Measurements from ENCODE around the gene TCF7L1. TPM values are rescaled to one million over a fixed set of nuclear protein-coding genes. Genes with fewer than 3 reads are reported as not detected.
A peak's percentile ranks its signal among the peaks of the same experiment; 100 is the strongest.

The TCF7L1 gene
- polyA plus RNA-seq, 1 of the 3 experiments (the other 2 are of a cell fraction), result 3.7 TPM

DNA sequence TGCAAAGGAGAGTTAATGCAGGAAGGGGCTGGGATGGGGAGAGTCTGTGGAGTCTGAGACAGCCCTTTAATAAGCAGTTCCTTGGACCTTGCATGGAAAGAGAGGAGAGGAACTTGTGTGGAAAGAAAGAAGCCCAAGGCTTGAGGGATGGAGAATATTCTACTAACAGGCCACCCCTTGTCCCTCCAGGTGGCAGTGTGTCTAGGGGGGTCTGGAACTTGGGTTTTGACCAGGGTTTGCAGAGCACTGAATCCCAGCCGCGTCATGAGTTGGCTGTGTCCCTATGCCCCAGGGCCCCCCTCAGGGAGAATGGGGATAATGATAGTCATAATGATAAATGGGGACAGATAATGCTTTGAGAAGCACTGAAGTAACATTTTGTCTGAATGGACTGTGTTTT is 15.0 kb downstream of the TCF7L1 start:
- Histone ChIP-seq H3K27me3 (ENCODE audit: insufficient read depth) (no peaks in the 10 kb centered on the region), H3K4me3 (ENCODE audit: low read depth in 2 of 2, low read length in 1 of 2) (no peak overlapping the region), H3K9me3 (no peaks in the 10 kb centered on the region), H4K20me1 (ENCODE audit: insufficient read depth) (no peaks in the 10 kb centered on the region), H3K27ac (ENCODE audit: low read depth in 2 of 2, low read length in 1 of 2) (no peak overlapping the region), H3K9ac (no peak overlapping the region), H3K79me2 (ENCODE audit: insufficient read depth) (peaks cover 25% of the 10 kb centered on the region), H3K4me1 (ENCODE audit: control insufficient read depth in 1 of 2, insufficient read depth in 2 of 2, low read depth in 1 of 2, low read length in 1 of 2) (peaks cover 3 to 10% of the 10 kb centered on the region in 2 experiments; a peak in 3 of 4 replicates), H3K4me2 (no peak overlapping the region), H3K36me3 (replicated peaks in 1 of 2; ENCODE audit: control insufficient read depth in 1 of 2, insufficient read depth in 2 of 2, low read length in 1 of 2) (no peaks in the 10 kb centered on the region), H3K9me2 (no peaks in the 10 kb centered on the region), H2AFZ (ENCODE audit: low read depth) (no peak overlapping the region), H3F3A (replicated peaks; ENCODE audit: insufficient read depth) (peaks cover 8% of the 10 kb centered on the region)
- no peak for DNase-seq
- ChIA-PET CTCF (interaction anchor here (1.8 kb wide), 1 partner anchor 137 kb away, joined by 6 read pairs; no protein-coding TSS in a partner anchor), POLR2A (no interaction called here)
- WGBS (ENCODE audit: low lambda C conversion rate), result 74% methylated on average over 2 of the region's 2 CpGs
- no peak for TF ChIP-seq ELF1 (IDR thresholded peaks at IDR 0.05)
- TF ChIP-seq MAX (IDR thresholded peaks at IDR 0.05; ENCODE audit: low read depth), result no peak
- TF ChIP-seq, protein P1, sequence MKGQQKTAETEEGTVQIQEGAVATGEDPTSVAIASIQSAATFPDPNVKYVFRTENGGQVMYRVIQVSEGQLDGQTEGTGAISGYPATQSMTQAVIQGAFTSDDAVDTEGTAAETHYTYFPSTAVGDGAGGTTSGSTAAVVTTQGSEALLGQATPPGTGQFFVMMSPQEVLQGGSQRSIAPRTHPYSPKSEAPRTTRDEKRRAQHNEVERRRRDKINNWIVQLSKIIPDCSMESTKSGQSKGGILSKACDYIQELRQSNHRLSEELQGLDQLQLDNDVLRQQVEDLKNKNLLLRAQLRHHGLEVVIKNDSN (IDR thresholded peaks at IDR 0.05; ENCODE audit: borderline replicate concordance, low read depth), result no peak
- TF ChIP-seq PBX3 (IDR thresholded peaks at IDR 0.05), result no peak
- TF ChIP-seq TEAD4 (IDR thresholded peaks at IDR 0.05; ENCODE audit: borderline replicate concordance, insufficient read depth), result no peak
- no peak for TF ChIP-seq GATA2 (CRISPR knock-in tag; IDR thresholded peaks at IDR 0.05)
- TF ChIP-seq RCOR1 (IDR thresholded peaks at IDR 0.05; ENCODE audit: low read length), result no peak
- TF ChIP-seq EP300 (IDR thresholded peaks at IDR 0.05; ENCODE audit: borderline replicate concordance in 1 of 2, low read depth in 1 of 2, low read length in 1 of 2), result no peak
- TF ChIP-seq RAD21 (IDR thresholded peaks at IDR 0.05; ENCODE audit: low read length), result no peak
- TF ChIP-seq TAF1 (IDR thresholded peaks at IDR 0.05; ENCODE audit: borderline replicate concordance, low read depth, low read length), result no peak
- TF ChIP-seq FOXM1 (IDR thresholded peaks at IDR 0.05; ENCODE audit: low read depth), result no peak
- no peak for TF ChIP-seq JUND (IDR thresholded peaks at IDR 0.05)
- no peak for TF ChIP-seq NRF1 (IDR thresholded peaks at IDR 0.05; ENCODE audit: low read depth, low read length)
- TF ChIP-seq FOSL2 (IDR thresholded peaks at IDR 0.05; ENCODE audit: borderline replicate concordance, low read depth), result no peak
- no peak for TF ChIP-seq POLR2AphosphoS5 (IDR thresholded peaks at IDR 0.05; ENCODE audit: low read depth, low read length)
- TF ChIP-seq YY1 (IDR thresholded peaks at IDR 0.05; ENCODE audit: low read depth), result no peak
- no peak for TF ChIP-seq FOXJ3 (CRISPR knock-in tag; IDR thresholded peaks at IDR 0.05)

DNA sequence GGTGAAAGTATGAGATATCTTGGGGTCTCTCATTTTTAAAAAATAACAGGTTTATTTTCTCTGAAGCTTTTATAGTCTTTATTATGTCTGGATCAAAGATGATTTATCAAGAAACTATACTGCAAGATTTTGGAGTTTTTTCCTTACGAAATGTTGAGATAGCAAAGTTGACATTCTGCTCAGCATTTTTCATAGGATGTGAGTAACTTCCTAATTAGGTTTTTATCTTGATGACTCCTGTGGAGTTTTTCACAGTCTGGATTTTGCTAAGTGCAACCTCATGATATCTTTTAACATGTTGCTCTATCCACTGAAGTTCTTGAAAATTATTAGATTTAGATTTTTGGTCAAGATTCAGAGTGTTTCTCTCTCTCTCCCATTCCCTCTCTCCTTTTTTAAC is 17.8 kb downstream of the TCF7L1 start:
- Histone ChIP-seq H3K4me3 (ENCODE audit: low read depth in 2 of 2, low read length in 1 of 2) (no peak overlapping the region), H3K9me3 (no peaks in the 10 kb centered on the region), H3K36me3 (replicated peaks in 1 of 2; ENCODE audit: control insufficient read depth in 1 of 2, insufficient read depth in 2 of 2, low read length in 1 of 2) (no peaks in the 10 kb centered on the region), H4K20me1 (ENCODE audit: insufficient read depth) (no peaks in the 10 kb centered on the region), H3K4me2 (peak overlapping the region; percentile 27; the same call in 1 of the 2 replicates), H3K27ac (ENCODE audit: low read depth in 2 of 2, low read length in 1 of 2) (peak overlapping the region in 1 of 2 experiments; percentile 31; a peak in 2 of 4 replicates), H3F3A (replicated peaks; ENCODE audit: insufficient read depth) (peaks cover 8% of the 10 kb centered on the region), H3K27me3 (ENCODE audit: insufficient read depth) (no peaks in the 10 kb centered on the region), H2AFZ (ENCODE audit: low read depth) (no peak overlapping the region), H3K4me1 (ENCODE audit: control insufficient read depth in 1 of 2, insufficient read depth in 2 of 2, low read depth in 1 of 2, low read length in 1 of 2) (peaks cover 11 to 15% of the 10 kb centered on the region in 2 experiments; a peak in 3 of 4 replicates), H3K9ac (no peak overlapping the region), H3K9me2 (no peaks in the 10 kb centered on the region), H3K79me2 (ENCODE audit: insufficient read depth) (peaks cover 28% of the 10 kb centered on the region)
- 39% methylated on average over 1 of the region's 1 CpG for WGBS (ENCODE audit: low lambda C conversion rate)
- 0 out of 2 replicates have a peak, but pooled peaks have one; percentile 13 for TF ChIP-seq TCF12 (IDR thresholded peaks at IDR 0.05)
- no peak for TF ChIP-seq EZH2phosphoT487 (IDR thresholded peaks at IDR 0.05; ENCODE audit: borderline replicate concordance, low read depth)
- CTCF ChIA-PET, result interaction anchor here (0.7 to 2.3 kb wide), 5 partner anchors 10 to 134 kb away, joined by 3 to 8 read pairs (median 3); no protein-coding TSS in a partner anchor
- POLR2A ChIA-PET, result no interaction called here
- no peak for DNase-seq

All from SK-N-SH (cell line).